Neural progenitor cell (in vitro differentiated cells): Measurements from ENCODE around the gene OPRL1. TPM values are rescaled to one million over a fixed set of nuclear protein-coding genes. Genes with fewer than 3 reads are reported as not detected.
A peak's percentile ranks its signal among the peaks of the same experiment; 100 is the strongest.

Source experiments
- DNase-seq: peaks from one replicate; pipeline ENCODE4 v3.0.0-alpha.2; 2016; ENCODE audit warnings: low spot score
- H2AFZ ChIP-seq: fragments of 200-600 bp; sonication (generic); replicated peaks from 2 replicates; pipeline ENCODE4 v1.6.1; 2016; ENCODE audit warnings: antibody characterized with exemption
- H3F3A ChIP-seq: fragments of 200-600 bp; sonication (generic); 2 replicates; pipeline ENCODE4 v1.6.1; 2016; ENCODE audit warnings: antibody characterized with exemption, low read depth
- H3K27ac ChIP-seq: fragments of 200-600 bp; sonication (generic); 2 replicates; pipeline ENCODE4 v1.5.1; 2016; ENCODE audit warnings: mild to moderate bottlenecking
- H3K27me3 ChIP-seq: fragments of 200-600 bp; sonication (generic); 2 replicates; pipeline ENCODE4 v1.6.1; 2016; ENCODE audit warnings: mild to moderate bottlenecking, moderate library complexity
- H3K36me3 ChIP-seq: fragments of 200-600 bp; sonication (generic); 2 replicates; pipeline ENCODE4 v1.5.1; 2016
- H3K4me1 ChIP-seq: fragments of 200-600 bp; sonication (generic); 2 replicates; pipeline ENCODE4 v1.6.1; 2016; ENCODE audit warnings: mixed run types
- H3K4me2 ChIP-seq: fragments of 200-600 bp; sonication (generic); 2 replicates; pipeline ENCODE4 v1.6.1; 2016
- H3K4me3 ChIP-seq: fragments of 200-600 bp; sonication (generic); 2 replicates; pipeline ENCODE4 v1.5.1; 2016
- H3K79me2 ChIP-seq: fragments of 200-600 bp; sonication (generic); 2 replicates; pipeline ENCODE4 v1.6.1; 2016; ENCODE audit warnings: low read depth
- H3K9ac ChIP-seq: fragments of 200-600 bp; sonication (generic); 2 replicates; pipeline ENCODE4 v1.6.1; 2016
- H3K9me3 ChIP-seq: fragments of 200-600 bp; sonication (generic); 2 replicates; pipeline ENCODE4 v1.5.1; 2016; ENCODE audit warnings: low read depth
- H4K20me1 ChIP-seq: fragments of 200-600 bp; sonication (generic); 2 replicates; pipeline ENCODE4 v1.6.1; 2016; ENCODE audit warnings: low read depth
- H3K27ac Mint-ChIP-seq: 3 replicates; pipeline ENCODE4 v1.8.0; 2021; ENCODE audit warnings: mixed read lengths
- H3K27me3 Mint-ChIP-seq: 2 replicates; pipeline ENCODE4 v1.8.0; 2022; ENCODE audit warnings: low read depth, mild to moderate bottlenecking, inconsistent platforms, moderate library complexity, mixed read lengths; ENCODE audit not compliant: insufficient read depth
- H3K36me3 Mint-ChIP-seq: 3 replicates; pipeline ENCODE4 v1.8.0; 2021; ENCODE audit warnings: mixed read lengths
- H3K4me1 Mint-ChIP-seq: 3 replicates; pipeline ENCODE4 v1.8.0; 2021; ENCODE audit warnings: mixed read lengths
- H3K4me3 Mint-ChIP-seq: 3 replicates; pipeline ENCODE4 v1.8.0; 2021; ENCODE audit warnings: mild to moderate bottlenecking, moderate library complexity, mixed read lengths
- H3K9me3 Mint-ChIP-seq: 3 replicates; pipeline ENCODE4 v1.8.0; 2020; ENCODE audit warnings: mixed read lengths
- CTCF ChIP-seq: fragments of 200-600 bp; sonication (generic); IDR thresholded peaks from 2 replicates; pipeline ENCODE4 v1.5.1; 2017; ENCODE audit warnings: antibody characterized with exemption, mild to moderate bottlenecking
- EZH2 ChIP-seq: fragments of 200-600 bp; sonication (generic); IDR thresholded peaks from 2 replicates; pipeline ENCODE4 v1.6.1; 2017; ENCODE audit warnings: antibody characterized with exemption, mild to moderate bottlenecking, moderate library complexity
- EZH2phosphoT487 ChIP-seq: fragments of 200-600 bp; sonication (generic); IDR thresholded peaks from 2 replicates; pipeline ENCODE4 v1.6.1; 2017; ENCODE audit warnings: antibody characterized with exemption
- total RNA-seq: library from RNA; depleted of rRNA; stranded (reverse); fragments of >200 nt; gene quantifications from 2 replicates; pipeline ENCODE4 v1.2.3, GENCODE V29; 2015; ENCODE audit warnings: low replicate concordance

OPRL1 gene
- total RNA-seq, 1 donor from 2014 or later = 1.3 TPM

DNA sequence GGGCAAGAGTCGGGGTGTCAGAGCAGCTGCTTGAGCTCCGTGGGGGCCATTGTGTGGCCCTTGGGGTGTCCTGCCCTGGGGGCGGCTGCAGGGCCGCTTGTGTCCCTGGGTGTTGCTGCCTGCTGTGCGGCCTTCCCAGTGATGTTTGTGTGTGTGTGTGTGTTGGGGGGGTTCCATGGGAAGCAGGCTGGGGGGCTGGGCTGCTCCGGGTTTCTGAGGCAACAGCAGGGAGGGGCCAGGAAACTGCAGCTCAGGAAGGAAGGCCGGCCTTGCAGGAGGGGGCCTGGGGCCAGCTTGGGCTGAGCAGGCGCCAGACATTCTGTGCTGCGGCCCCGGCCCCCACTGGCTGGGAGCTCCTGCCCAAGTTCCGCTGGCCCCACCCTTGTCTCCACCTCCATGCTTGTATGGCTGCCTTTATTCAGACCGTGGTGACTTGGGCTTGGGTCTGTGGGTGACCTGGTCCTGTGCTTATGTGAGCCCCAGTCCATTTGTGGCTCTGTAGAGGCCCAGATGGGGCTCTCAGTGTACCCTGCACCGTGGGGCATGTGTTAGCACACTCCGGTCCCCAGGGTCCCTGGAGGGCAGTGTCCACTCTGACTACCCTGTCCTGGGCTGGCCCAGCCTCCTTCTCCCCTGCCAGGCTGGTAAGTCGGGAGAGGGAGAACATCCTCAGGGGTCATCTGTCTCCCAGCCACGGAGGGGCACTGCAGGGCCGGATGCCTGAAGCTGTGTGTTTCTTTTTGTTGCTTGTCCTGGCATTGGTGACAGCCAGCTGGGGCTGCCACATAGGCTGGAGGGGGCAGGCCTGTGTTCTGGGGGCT, 25.8 kb upstream of the OPRL1 start:
- DNase-seq = peak; percentile 74

GRCh38 chr20:64055396-64055892, 24.4 kb upstream of the OPRL1 start:
- Histone ChIP-seq H3K4me3 (no peak overlapping the region), H3K36me3 (no peaks in the 10 kb centered on the region), H3K9me3 (no peaks in the 10 kb centered on the region), H3K79me2 (no peaks in the 10 kb centered on the region), H3K9ac (no peak overlapping the region), H3K27ac (no peak overlapping the region), H4K20me1 (no peaks in the 10 kb centered on the region), H2AFZ (no peak overlapping the region), H3K4me2 (no peak overlapping the region), H3F3A (peaks cover 5% of the 10 kb centered on the region), H3K27me3 (peaks cover 29% of the 10 kb centered on the region), H3K4me1 (peaks cover 4% of the 10 kb centered on the region)
- H3K27me3 Mint-ChIP-seq = peaks cover 26% of the 10 kb centered on the region
- H3K27ac Mint-ChIP-seq = peak overlapping the region; percentile 74
- peaks cover 21% of the 10 kb centered on the region for H3K4me1 Mint-ChIP-seq
- H3K9me3 Mint-ChIP-seq = peaks cover 2% of the 10 kb centered on the region
- TF ChIP-seq EZH2 = no peak
- no peak for TF ChIP-seq CTCF
- TF ChIP-seq EZH2phosphoT487 = no peak
- H3K36me3 Mint-ChIP-seq = no peaks in the 10 kb centered on the region
- H3K4me3 Mint-ChIP-seq = peak overlapping the region; percentile 60
- DNase-seq = no peak

More for the DNA sequence above, 25.8 kb upstream of the OPRL1 start:
- TF ChIP-seq EZH2 = no peak
- no peak for TF ChIP-seq EZH2phosphoT487
- TF ChIP-seq CTCF = peak; percentile 53
- Histone ChIP-seq H3F3A (peaks cover 11% of the 10 kb centered on the region), H3K36me3 (no peaks in the 10 kb centered on the region), H3K27ac (no peak overlapping the region), H3K4me3 (no peak overlapping the region), H3K9ac (no peak overlapping the region), H3K9me3 (no peaks in the 10 kb centered on the region), H3K4me1 (peaks cover 8% of the 10 kb centered on the region), H2AFZ (no peak overlapping the region), H3K79me2 (no peaks in the 10 kb centered on the region), H3K27me3 (peaks cover 43% of the 10 kb centered on the region), H3K4me2 (no peak overlapping the region), H4K20me1 (peaks cover 5% of the 10 kb centered on the region)
- Mint-ChIP-seq H3K9me3 (peaks cover 2% of the 10 kb centered on the region), H3K4me1 (peaks cover 21% of the 10 kb centered on the region), H3K4me3 (no peak overlapping the region), H3K36me3 (no peaks in the 10 kb centered on the region), H3K27ac (no peak overlapping the region), H3K27me3 (peaks cover 23% of the 10 kb centered on the region)

DNA sequence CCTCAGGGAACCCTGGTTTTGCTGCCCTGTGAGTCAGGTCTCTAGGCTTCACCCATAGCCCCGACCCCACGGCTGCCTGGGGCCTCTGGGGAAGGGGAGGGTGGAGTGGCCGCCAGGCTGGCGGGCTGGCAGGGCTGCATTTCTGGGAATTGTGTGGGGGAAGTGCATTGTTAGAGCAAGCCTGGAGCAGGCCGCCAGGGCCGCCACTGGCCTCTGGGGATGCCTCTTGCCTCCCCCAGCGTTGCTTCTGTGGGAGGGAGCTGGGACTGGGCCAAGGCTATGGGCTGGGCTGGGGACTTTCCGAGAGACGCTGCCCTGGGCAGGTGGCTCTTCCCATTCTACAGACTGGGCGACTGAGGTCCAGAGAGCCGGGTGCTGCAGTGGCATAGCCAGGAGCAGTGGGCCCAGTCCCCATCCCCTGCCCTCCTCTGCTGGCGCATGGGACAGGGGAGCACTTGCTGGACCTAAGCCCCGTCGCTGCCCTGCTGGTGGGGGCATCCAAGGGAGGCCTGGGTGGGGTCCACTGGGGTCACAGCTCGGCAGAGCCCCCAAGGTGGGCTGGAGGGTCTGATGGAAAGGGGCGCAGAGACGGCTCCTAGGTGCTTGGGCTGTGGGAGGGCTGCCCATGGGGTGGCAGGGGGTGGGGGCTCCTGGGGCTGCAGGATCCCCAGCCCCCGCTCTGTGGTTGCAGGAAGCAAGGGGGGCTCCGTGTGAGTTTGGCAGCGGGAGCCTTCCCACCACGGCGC, 23.8 kb upstream of the OPRL1 start:
- Mint-ChIP-seq H3K4me1 (peaks cover 21% of the 10 kb centered on the region), H3K27me3 (peaks cover 24% of the 10 kb centered on the region), H3K9me3 (peaks cover 2% of the 10 kb centered on the region), H3K27ac (no peak overlapping the region), H3K36me3 (no peaks in the 10 kb centered on the region), H3K4me3 (no peak overlapping the region)
- no peaks in the 10 kb centered on the region for H3K9me3 ChIP-seq
- DNase-seq = peak; percentile 26
- H3K4me3 ChIP-seq = no peak overlapping the region
- H3K4me2 ChIP-seq = no peak overlapping the region
- no peak for TF ChIP-seq EZH2
- no peak for TF ChIP-seq CTCF
- no peak for TF ChIP-seq EZH2phosphoT487
- H3F3A ChIP-seq = peaks cover 5% of the 10 kb centered on the region
- H3K27me3 ChIP-seq = peaks cover 22% of the 10 kb centered on the region
- H3K79me2 ChIP-seq = no peaks in the 10 kb centered on the region
- no peaks in the 10 kb centered on the region for H4K20me1 ChIP-seq
- no peaks in the 10 kb centered on the region for H3K36me3 ChIP-seq
- no peak overlapping the region for H3K9ac ChIP-seq
- H3K27ac ChIP-seq = no peak overlapping the region
- peaks cover 4% of the 10 kb centered on the region for H3K4me1 ChIP-seq
- no peak overlapping the region for H2AFZ ChIP-seq
